Measurements from ENCODE around the gene FGF8.

DNA sequence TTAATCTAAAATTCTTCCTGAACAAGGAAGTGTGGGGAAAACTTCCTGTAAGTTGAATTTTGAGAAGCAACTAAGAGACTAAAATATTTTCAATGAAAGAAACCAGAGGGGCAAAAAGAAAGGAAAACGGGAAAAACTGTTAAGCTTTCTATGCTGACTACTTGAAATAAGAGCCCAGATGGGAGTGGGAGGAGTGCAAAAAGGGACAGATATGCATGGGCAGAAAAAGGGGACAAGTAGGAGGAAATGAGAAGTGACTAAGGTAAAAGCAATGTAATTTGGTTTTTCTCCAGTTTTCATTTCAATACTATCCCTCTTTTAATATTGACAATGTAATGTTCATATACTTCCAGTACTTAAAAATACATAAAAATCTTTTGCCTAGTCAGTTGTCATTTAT lies 31.2 kb upstream of the FGF8 start:
- TF ChIP-seq POLR2A (IDR thresholded peaks at IDR 0.05) (no peak), POLR2AphosphoS5 (IDR thresholded peaks at IDR 0.05) (no peak), EP300 (IDR thresholded peaks at IDR 0.05) (no peak)
- TF ChIP-seq, protein P1, sequence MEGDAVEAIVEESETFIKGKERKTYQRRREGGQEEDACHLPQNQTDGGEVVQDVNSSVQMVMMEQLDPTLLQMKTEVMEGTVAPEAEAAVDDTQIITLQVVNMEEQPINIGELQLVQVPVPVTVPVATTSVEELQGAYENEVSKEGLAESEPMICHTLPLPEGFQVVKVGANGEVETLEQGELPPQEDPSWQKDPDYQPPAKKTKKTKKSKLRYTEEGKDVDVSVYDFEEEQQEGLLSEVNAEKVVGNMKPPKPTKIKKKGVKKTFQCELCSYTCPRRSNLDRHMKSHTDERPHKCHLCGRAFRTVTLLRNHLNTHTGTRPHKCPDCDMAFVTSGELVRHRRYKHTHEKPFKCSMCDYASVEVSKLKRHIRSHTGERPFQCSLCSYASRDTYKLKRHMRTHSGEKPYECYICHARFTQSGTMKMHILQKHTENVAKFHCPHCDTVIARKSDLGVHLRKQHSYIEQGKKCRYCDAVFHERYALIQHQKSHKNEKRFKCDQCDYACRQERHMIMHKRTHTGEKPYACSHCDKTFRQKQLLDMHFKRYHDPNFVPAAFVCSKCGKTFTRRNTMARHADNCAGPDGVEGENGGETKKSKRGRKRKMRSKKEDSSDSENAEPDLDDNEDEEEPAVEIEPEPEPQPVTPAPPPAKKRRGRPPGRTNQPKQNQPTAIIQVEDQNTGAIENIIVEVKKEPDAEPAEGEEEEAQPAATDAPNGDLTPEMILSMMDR (IDR thresholded peaks at IDR 0.05), result no peak
